C4-2B (cell line): ENCODE results near the gene TEDC1.

Experiments used
- H3K27ac ChIP-seq: fragments of 450-650 bp; 2 replicates; pipeline ENCODE4 v1.5.1; 2017
- CTCF ChIP-seq: fragments of 450-650 bp; conservative IDR thresholded peaks from 2 replicates; pipeline ENCODE4 v1.5.1; 2017; ENCODE audit warnings: mild to moderate bottlenecking
- ZFX ChIP-seq: fragments of 450-650 bp; IDR thresholded peaks from 2 replicates; pipeline ENCODE4 v1.6.1; 2017

Gene TEDC1

GRCh38 chr14:105453847-105454246 lies 37.2 kb upstream of the TEDC1 start:
- TF ChIP-seq ZFX: no peak
- TF ChIP-seq CTCF: no peak
- no peak overlapping the region for H3K27ac ChIP-seq

GRCh38 chr14:105455086-105455640 lies 35.9 kb upstream of the TEDC1 start:
- TF ChIP-seq CTCF (no peak), ZFX (no peak)
- H3K27ac ChIP-seq: no peak overlapping the region

- no peak overlapping the region for H3K27ac ChIP-seq
- TF ChIP-seq CTCF: no peak
- TF ChIP-seq ZFX: no peak
Measured at GRCh38 chr14:105455766-105456660, 35.0 kb upstream of the TEDC1 start.

- no peak overlapping the region for H3K27ac ChIP-seq
- TF ChIP-seq ZFX: no peak
- TF ChIP-seq CTCF: no peak
Measured at GRCh38 chr14:105456736-105457617, 34.1 kb upstream of the TEDC1 start.

GRCh38 chr14:105458010-105458409 lies 33.0 kb upstream of the TEDC1 start:
- no peak for TF ChIP-seq CTCF
- TF ChIP-seq ZFX: no peak
- no peak overlapping the region for H3K27ac ChIP-seq

GRCh38 chr14:105458571-105458970 lies 32.5 kb upstream of the TEDC1 start:
- H3K27ac ChIP-seq: no peak overlapping the region
- no peak for TF ChIP-seq CTCF
- TF ChIP-seq ZFX: no peak
